HepG2 (cell line): ENCODE data around the gene NAXD. TPM values are rescaled to one million over a fixed set of nuclear protein-coding genes. Genes with fewer than 3 reads are reported as not detected.

Experiments used
- AGO2 ChIP-seq: fragments of 200-400 bp; formaldehyde crosslinking; optimal IDR thresholded peaks from 2 replicates; pipeline ENCODE3; 2017; ENCODE audit warnings: mild to moderate bottlenecking, low read depth, low read length, moderate library complexity
- ISL2 ChIP-seq: sonication (generic); formaldehyde crosslinking; IDR thresholded peaks from 2 replicates; pipeline ENCODE4 v1.5.0; 2020; ENCODE audit warnings: missing genetic modification reagents
- NCOA5 ChIP-seq: sonication (generic); formaldehyde crosslinking; IDR thresholded peaks from 2 replicates; pipeline ENCODE4 v1.4.0; 2020; ENCODE audit warnings: missing genetic modification reagents
- RARA ChIP-seq: IDR thresholded peaks from 2 replicates; pipeline ENCODE4 v1.6.1; 2016; ENCODE audit warnings: missing genetic modification reagents, missing compliant biosample characterization
- ZFY ChIP-seq: sonication (generic); formaldehyde crosslinking; IDR thresholded peaks from 2 replicates; pipeline ENCODE4 v1.4.0; 2020; ENCODE audit warnings: missing genetic modification reagents
- ZNF292 ChIP-seq: sonication (generic); formaldehyde crosslinking; IDR thresholded peaks from 2 replicates; pipeline ENCODE4 v1.8.1; 2022; ENCODE audit warnings: mild to moderate bottlenecking, low read depth, missing genetic modification reagents, borderline replicate concordance
- ZNF552 ChIP-seq: sonication (generic); formaldehyde crosslinking; IDR thresholded peaks from 2 replicates; pipeline ENCODE4 v1.9.0; 2022; ENCODE audit warnings: missing genetic modification reagents, mild to moderate bottlenecking, borderline replicate concordance
- ZNF766 ChIP-seq: sonication (generic); formaldehyde crosslinking; IDR thresholded peaks from 2 replicates; pipeline ENCODE4 v1.5.0; 2020; ENCODE audit warnings: missing genetic modification reagents, borderline replicate concordance
- polyA plus RNA-seq, 8 experiments: library from polyadenylated mRNA; depleted of rRNA in 3 of 8; stranded (reverse) in 7 of 8; unstranded in 1 of 8; fragments of >200 nt; fragmentation: Illumina TruSeq in 4 of 8; extraction: Trizol in 4 of 8; gene quantifications; 2 replicates each; pipeline versions ENCODE4 v1.2.1 to v1.2.3, GENCODE V29; 2011 to 2016; ENCODE audit warnings: low read depth in 4 of 8, missing spikeins in 1 of 8, mixed read lengths in 1 of 8; ENCODE audit not compliant: insufficient read depth in 1 of 8
- total RNA-seq, 5 experiments: library from RNA; depleted of rRNA; stranded (reverse); fragments of >200 nt; fragmentation: Illumina TruSeq; extraction: Trizol; gene quantifications; 2 replicates each; pipeline ENCODE4 v1.2.3, GENCODE V29; 2016; ENCODE audit warnings: low read depth in 1 of 5
- TF ChIP-seq, protein P1 (sequence below), 2 experiments: fragments of 450-650 bp in 1 of 2; sonication (generic) in 1 of 2; formaldehyde crosslinking; IDR thresholded peaks; 2 replicates each; pipeline versions ENCODE4 v1.5.0 to v1.8.0; 2020 to 2022; ENCODE audit warnings: mild to moderate bottlenecking in 1 of 2, missing genetic modification reagents in 1 of 2
- TF ChIP-seq, protein P2 (sequence below), 2 experiments: sonication (generic) in 1 of 2; formaldehyde crosslinking in 1 of 2; IDR thresholded peaks; 2 replicates each; pipeline versions ENCODE4 v1.5.1 to v1.6.1; 2011 to 2020; ENCODE audit warnings: borderline replicate concordance in 1 of 2, low read depth in 1 of 2, low read length in 1 of 2, mild to moderate bottlenecking in 1 of 2, missing genetic modification reagents in 1 of 2, moderate library complexity in 1 of 2
- TF ChIP-seq, protein P3 (sequence below): sonication (generic); formaldehyde crosslinking; IDR thresholded peaks from 2 replicates; pipeline ENCODE4 v1.5.0; 2020; ENCODE audit warnings: missing genetic modification reagents
- TF ChIP-seq, protein P4 (sequence below): sonication (generic); formaldehyde crosslinking; IDR thresholded peaks from 2 replicates; pipeline ENCODE4 v1.5.0; 2020; ENCODE audit warnings: missing genetic modification reagents
- TF ChIP-seq, protein P5 (sequence below): sonication (generic); formaldehyde crosslinking; IDR thresholded peaks from 2 replicates; pipeline ENCODE4 v1.5.0; 2020; ENCODE audit warnings: mild to moderate bottlenecking, missing genetic modification reagents
- TF ChIP-seq, protein P6 (sequence below): sonication (generic); formaldehyde crosslinking; IDR thresholded peaks from 2 replicates; pipeline ENCODE4 v1.4.0; 2020; ENCODE audit warnings: missing genetic modification reagents, borderline replicate concordance

The NAXD gene
- total and polyA plus RNA-seq, 2 of the 13 experiments (the other 11 are each of a cell fraction or from before 2014, with no cell fraction given): 19.0 to 23.2 TPM

DNA sequence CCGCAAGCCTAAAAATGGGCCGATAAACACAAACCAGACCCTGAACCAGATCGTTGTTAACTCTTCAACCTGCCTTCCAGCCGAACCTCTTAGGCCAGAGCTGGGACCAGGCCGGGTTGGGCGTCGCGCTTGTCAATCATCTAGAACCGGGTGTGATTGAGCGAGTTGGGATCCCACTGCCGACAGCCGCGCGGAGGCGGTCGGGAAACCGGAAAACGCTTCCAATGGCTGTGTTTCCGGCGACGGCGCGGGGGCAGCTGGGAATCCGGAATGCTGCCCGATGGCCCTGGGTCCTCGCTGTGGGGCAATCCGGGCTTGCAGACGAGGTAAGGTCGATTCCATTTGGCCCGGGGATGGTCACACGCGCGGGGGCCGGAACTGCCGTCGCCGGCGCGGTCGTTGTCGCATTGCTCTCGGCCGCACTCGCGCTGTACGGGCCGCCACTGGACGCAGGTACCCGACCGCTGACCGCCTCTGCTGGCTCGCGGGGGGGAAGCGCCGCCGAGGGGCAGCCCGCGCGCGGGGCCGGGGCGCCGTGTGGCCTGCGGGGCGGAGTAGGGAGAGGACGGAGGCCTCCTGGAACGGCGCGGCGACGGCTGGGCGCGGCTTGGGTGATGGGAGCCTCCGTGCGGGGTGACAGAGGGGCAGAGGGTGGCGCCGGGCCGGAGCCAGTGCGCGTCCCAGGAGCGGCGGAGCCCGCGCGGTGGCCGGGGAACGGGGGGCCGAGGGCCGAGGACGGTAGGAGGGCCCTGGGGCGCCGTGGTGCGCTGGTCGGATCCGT lies at the start of gene NAXD (continued):
- TF ChIP-seq, protein P1, sequence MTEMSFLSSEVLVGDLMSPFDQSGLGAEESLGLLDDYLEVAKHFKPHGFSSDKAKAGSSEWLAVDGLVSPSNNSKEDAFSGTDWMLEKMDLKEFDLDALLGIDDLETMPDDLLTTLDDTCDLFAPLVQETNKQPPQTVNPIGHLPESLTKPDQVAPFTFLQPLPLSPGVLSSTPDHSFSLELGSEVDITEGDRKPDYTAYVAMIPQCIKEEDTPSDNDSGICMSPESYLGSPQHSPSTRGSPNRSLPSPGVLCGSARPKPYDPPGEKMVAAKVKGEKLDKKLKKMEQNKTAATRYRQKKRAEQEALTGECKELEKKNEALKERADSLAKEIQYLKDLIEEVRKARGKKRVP (CRISPR knock-in tag; IDR thresholded peaks at IDR 0.05): no peak; a peak in 1 of 4 replicates
- TF ChIP-seq NCOA5 (CRISPR knock-in tag): no peak
- peak; percentile 30; the same call in 1 of the 2 replicates for TF ChIP-seq RARA (CRISPR knock-in tag)
- TF ChIP-seq, protein P2, sequence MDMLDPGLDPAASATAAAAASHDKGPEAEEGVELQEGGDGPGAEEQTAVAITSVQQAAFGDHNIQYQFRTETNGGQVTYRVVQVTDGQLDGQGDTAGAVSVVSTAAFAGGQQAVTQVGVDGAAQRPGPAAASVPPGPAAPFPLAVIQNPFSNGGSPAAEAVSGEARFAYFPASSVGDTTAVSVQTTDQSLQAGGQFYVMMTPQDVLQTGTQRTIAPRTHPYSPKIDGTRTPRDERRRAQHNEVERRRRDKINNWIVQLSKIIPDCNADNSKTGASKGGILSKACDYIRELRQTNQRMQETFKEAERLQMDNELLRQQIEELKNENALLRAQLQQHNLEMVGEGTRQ (IDR thresholded peaks at IDR 0.05; ENCODE audit: low read depth, low read length): no peak
- TF ChIP-seq, protein P2 (CRISPR knock-in tag; IDR thresholded peaks at IDR 0.05; ENCODE audit: borderline replicate concordance): no peak
- TF ChIP-seq AGO2: peak; percentile 58
- TF ChIP-seq ZNF292 (CRISPR knock-in tag): peak; percentile 65
- TF ChIP-seq ISL2 (CRISPR knock-in tag): peak; percentile 64; the same call in 1 of the 2 replicates
- TF ChIP-seq, protein P3, sequence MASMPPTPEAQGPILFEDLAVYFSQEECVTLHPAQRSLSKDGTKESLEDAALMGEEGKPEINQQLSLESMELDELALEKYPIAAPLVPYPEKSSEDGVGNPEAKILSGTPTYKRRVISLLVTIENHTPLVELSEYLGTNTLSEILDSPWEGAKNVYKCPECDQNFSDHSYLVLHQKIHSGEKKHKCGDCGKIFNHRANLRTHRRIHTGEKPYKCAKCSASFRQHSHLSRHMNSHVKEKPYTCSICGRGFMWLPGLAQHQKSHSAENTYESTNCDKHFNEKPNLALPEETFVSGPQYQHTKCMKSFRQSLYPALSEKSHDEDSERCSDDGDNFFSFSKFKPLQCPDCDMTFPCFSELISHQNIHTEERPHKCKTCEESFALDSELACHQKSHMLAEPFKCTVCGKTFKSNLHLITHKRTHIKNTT (CRISPR knock-in tag): no peak
- TF ChIP-seq ZNF552 (CRISPR knock-in tag): no peak
- TF ChIP-seq, protein P4, sequence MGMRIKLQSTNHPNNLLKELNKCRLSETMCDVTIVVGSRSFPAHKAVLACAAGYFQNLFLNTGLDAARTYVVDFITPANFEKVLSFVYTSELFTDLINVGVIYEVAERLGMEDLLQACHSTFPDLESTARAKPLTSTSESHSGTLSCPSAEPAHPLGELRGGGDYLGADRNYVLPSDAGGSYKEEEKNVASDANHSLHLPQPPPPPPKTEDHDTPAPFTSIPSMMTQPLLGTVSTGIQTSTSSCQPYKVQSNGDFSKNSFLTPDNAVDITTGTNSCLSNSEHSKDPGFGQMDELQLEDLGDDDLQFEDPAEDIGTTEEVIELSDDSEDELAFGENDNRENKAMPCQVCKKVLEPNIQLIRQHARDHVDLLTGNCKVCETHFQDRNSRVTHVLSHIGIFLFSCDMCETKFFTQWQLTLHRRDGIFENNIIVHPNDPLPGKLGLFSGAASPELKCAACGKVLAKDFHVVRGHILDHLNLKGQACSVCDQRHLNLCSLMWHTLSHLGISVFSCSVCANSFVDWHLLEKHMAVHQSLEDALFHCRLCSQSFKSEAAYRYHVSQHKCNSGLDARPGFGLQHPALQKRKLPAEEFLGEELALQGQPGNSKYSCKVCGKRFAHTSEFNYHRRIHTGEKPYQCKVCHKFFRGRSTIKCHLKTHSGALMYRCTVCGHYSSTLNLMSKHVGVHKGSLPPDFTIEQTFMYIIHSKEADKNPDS (CRISPR knock-in tag): no peak
- TF ChIP-seq, protein P5, sequence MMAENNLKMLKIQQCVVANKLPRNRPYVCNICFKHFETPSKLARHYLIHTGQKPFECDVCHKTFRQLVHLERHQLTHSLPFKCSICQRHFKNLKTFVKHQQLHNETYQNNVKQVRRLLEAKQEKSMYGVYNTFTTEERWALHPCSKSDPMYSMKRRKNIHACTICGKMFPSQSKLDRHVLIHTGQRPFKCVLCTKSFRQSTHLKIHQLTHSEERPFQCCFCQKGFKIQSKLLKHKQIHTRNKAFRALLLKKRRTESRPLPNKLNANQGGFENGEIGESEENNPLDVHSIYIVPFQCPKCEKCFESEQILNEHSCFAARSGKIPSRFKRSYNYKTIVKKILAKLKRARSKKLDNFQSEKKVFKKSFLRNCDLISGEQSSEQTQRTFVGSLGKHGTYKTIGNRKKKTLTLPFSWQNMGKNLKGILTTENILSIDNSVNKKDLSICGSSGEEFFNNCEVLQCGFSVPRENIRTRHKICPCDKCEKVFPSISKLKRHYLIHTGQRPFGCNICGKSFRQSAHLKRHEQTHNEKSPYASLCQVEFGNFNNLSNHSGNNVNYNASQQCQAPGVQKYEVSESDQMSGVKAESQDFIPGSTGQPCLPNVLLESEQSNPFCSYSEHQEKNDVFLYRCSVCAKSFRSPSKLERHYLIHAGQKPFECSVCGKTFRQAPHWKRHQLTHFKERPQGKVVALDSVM (CRISPR knock-in tag): no peak; the same call in 1 of the 2 replicates
- TF ChIP-seq ZFY: peak; percentile 88
- TF ChIP-seq, protein P6, sequence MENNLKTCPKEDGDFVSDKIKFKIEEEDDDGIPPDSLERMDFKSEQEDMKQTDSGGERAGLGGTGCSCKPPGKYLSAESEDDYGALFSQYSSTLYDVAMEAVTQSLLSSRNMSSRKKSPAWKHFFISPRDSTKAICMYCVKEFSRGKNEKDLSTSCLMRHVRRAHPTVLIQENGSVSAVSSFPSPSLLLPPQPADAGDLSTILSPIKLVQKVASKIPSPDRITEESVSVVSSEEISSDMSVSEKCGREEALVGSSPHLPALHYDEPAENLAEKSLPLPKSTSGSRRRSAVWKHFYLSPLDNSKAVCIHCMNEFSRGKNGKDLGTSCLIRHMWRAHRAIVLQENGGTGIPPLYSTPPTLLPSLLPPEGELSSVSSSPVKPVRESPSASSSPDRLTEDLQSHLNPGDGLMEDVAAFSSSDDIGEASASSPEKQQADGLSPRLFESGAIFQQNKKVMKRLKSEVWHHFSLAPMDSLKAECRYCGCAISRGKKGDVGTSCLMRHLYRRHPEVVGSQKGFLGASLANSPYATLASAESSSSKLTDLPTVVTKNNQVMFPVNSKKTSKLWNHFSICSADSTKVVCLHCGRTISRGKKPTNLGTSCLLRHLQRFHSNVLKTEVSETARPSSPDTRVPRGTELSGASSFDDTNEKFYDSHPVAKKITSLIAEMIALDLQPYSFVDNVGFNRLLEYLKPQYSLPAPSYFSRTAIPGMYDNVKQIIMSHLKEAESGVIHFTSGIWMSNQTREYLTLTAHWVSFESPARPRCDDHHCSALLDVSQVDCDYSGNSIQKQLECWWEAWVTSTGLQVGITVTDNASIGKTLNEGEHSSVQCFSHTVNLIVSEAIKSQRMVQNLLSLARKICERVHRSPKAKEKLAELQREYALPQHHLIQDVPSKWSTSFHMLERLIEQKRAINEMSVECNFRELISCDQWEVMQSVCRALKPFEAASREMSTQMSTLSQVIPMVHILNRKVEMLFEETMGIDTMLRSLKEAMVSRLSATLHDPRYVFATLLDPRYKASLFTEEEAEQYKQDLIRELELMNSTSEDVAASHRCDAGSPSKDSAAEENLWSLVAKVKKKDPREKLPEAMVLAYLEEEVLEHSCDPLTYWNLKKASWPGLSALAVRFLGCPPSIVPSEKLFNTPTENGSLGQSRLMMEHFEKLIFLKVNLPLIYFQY (CRISPR knock-in tag): peak; percentile 56; the same call in 1 of the 2 replicates
- TF ChIP-seq ZNF766 (CRISPR knock-in tag): peak; percentile 70; the same call in 1 of the 2 replicates
